ENCODE results near the gene BCO2.

DNA sequence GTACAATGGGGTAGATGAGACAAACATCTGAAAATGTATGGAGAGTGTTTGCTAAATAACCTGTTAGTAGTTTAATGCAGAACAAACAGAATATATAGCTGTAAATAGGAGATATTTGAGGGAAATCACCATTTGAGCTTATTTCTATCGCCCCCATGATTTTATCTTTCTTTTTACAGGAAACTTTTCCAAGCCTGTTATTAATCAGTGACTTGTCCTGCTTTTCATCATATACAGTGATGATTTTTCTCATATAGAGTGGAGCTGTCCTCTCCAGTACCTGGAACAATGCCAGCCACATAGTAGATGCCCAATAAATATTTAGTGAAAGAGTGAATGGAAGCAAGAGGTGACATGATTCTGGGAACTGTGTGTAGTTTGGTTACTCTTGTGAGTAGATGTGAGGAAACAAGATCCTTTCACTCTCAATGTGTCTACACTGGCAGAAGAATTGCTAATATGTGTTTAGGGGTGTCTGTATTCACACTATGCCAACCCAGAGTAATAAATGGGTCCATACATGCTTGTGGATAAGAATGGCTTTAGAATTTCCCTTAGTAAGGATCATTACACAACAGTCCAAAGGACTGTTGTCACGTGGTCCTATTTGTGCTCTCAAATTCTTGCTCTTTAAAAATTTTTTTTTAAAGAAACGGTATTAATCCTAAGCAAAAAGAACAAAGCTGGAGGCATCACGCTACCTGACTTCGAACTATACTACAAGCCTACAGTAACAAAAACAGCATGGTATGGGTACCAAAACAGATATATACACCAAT, 48.6 kb downstream of the BCO2 start:
- TF ChIP-seq, protein P1, sequence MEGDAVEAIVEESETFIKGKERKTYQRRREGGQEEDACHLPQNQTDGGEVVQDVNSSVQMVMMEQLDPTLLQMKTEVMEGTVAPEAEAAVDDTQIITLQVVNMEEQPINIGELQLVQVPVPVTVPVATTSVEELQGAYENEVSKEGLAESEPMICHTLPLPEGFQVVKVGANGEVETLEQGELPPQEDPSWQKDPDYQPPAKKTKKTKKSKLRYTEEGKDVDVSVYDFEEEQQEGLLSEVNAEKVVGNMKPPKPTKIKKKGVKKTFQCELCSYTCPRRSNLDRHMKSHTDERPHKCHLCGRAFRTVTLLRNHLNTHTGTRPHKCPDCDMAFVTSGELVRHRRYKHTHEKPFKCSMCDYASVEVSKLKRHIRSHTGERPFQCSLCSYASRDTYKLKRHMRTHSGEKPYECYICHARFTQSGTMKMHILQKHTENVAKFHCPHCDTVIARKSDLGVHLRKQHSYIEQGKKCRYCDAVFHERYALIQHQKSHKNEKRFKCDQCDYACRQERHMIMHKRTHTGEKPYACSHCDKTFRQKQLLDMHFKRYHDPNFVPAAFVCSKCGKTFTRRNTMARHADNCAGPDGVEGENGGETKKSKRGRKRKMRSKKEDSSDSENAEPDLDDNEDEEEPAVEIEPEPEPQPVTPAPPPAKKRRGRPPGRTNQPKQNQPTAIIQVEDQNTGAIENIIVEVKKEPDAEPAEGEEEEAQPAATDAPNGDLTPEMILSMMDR (IDR thresholded peaks at IDR 0.05 in 4 of 5, conservative IDR thresholded peaks at IDR 0.05 in 1 of 5), result no peak
- TF ChIP-seq POLR2A (IDR thresholded peaks at IDR 0.05), result no peak
